ENCODE results near the gene TUBGCP3. TPM values are rescaled to one million over a fixed set of nuclear protein-coding genes. Genes with fewer than 3 reads are reported as not detected.

TUBGCP3 gene
- total RNA-seq, 3 donors from 2014 or later (not counting 1 experiment from before 2014, with no cell fraction given): 43.0 to 57.9 (median 53.6) TPM

- H3K27ac ChIP-seq (ENCODE audit: low read length): no peak overlapping the region
- no peaks in the 10 kb centered on the region for H3K36me3 ChIP-seq (ENCODE audit: control insufficient read depth, insufficient read depth, low read length)
- ATAC-seq (peak in 1 of 3 donors; percentile 8), DNase-seq (no peak)
- Mint-ChIP-seq H3K36me3 (no peaks in the 10 kb centered on the region), H3K27ac (no peak overlapping the region), H3K9me3 (no peaks in the 10 kb centered on the region), H3K4me1 (no peaks in the 10 kb centered on the region), H3K4me3 (no peak overlapping the region), H3K27me3 (ENCODE audit: low read depth in 2 of 2) (peaks cover 4 to 11% of the 10 kb centered on the region in 2 donors)
- TF ChIP-seq CTCF (IDR thresholded peaks at IDR 0.05): no peak
- no peak overlapping the region for H3K4me3 ChIP-seq (ENCODE audit: low read length)
- no peaks in the 10 kb centered on the region for H3K9me3 ChIP-seq (ENCODE audit: control insufficient read depth, insufficient read depth, low read length)
- no peaks in the 10 kb centered on the region for H3K4me1 ChIP-seq (ENCODE audit: control insufficient read depth, insufficient read depth, low read length)
- no peaks in the 10 kb centered on the region for H3K27me3 ChIP-seq (ENCODE audit: control insufficient read depth, insufficient read depth, low read length)
- intact Hi-C loops (cut with micrococcal nuclease): no loop called here
- WGBS (ENCODE audit: insufficient coverage): 92% methylated on average over 11 of the region's 11 CpGs
These were observed 39.2 kb upstream of the TUBGCP3 start for GRCh38 chr13:112627161-112627560.

DNA sequence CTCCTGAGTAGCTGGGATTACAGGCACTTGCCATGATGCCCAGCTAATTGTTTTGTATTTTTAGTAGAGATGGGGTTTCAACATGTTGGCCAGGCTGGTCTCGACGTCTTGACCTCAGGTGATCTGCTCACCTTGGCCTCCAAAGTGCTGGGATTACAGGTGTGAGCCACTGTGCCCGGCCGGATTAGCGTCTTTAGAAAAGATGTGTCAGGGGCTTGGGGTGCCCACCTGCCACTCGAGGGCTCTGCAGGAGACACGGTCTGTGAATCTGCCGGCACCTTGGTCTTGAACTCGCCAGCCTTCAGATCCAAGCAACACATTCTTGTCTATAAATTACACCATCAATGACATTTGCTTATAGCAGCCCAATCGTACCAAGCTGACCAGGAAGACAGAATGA is 38.8 kb upstream of the TUBGCP3 start:
- DNase-seq (no peak), ATAC-seq (no peak)
- Histone ChIP-seq H3K4me1 (ENCODE audit: control insufficient read depth, insufficient read depth, low read length) (no peaks in the 10 kb centered on the region), H3K36me3 (ENCODE audit: control insufficient read depth, insufficient read depth, low read length) (no peaks in the 10 kb centered on the region), H3K4me3 (ENCODE audit: low read length) (no peak overlapping the region), H3K9me3 (ENCODE audit: control insufficient read depth, insufficient read depth, low read length) (no peaks in the 10 kb centered on the region), H3K27ac (ENCODE audit: low read length) (no peak overlapping the region), H3K27me3 (ENCODE audit: control insufficient read depth, insufficient read depth, low read length) (no peaks in the 10 kb centered on the region)
- no peak for TF ChIP-seq CTCF (IDR thresholded peaks at IDR 0.05)
- no peaks in the 10 kb centered on the region for H3K36me3 Mint-ChIP-seq
- 89% methylated on average over 10 of the region's 10 CpGs for WGBS (ENCODE audit: insufficient coverage)
- no peak overlapping the region for H3K27ac Mint-ChIP-seq
- no peaks in the 10 kb centered on the region for H3K9me3 Mint-ChIP-seq
- H3K4me1 Mint-ChIP-seq: no peaks in the 10 kb centered on the region
- H3K27me3 Mint-ChIP-seq (ENCODE audit: low read depth in 2 of 2): peaks cover 8 to 11% of the 10 kb centered on the region in 2 donors
- H3K4me3 Mint-ChIP-seq: no peak overlapping the region
- intact Hi-C loops (cut with micrococcal nuclease): no loop called here

GRCh38 chr13:112626124-112626523 is 38.2 kb upstream of the TUBGCP3 start:
- Mint-ChIP-seq H3K27ac (no peak overlapping the region), H3K36me3 (no peaks in the 10 kb centered on the region)
- ATAC-seq: no peak

More at GRCh38 chr13:112626124-112626523, 38.2 kb upstream of the TUBGCP3 start:
- peaks cover 11 to 13% of the 10 kb centered on the region in 2 donors for H3K27me3 Mint-ChIP-seq (ENCODE audit: low read depth in 2 of 2)
- no peaks in the 10 kb centered on the region for H3K9me3 Mint-ChIP-seq
- no peak for TF ChIP-seq CTCF (IDR thresholded peaks at IDR 0.05)
- intact Hi-C loops (cut with micrococcal nuclease): no loop called here
- no peak overlapping the region for H3K4me3 Mint-ChIP-seq
- 36% methylated on average over 8 of the region's 8 CpGs for WGBS (ENCODE audit: insufficient coverage)
- no peaks in the 10 kb centered on the region for H3K9me3 ChIP-seq (ENCODE audit: control insufficient read depth, insufficient read depth, low read length)
- DNase-seq: no peak
- no peaks in the 10 kb centered on the region for H3K4me1 Mint-ChIP-seq
- H3K27ac ChIP-seq (ENCODE audit: low read length): no peak overlapping the region
- H3K27me3 ChIP-seq (ENCODE audit: control insufficient read depth, insufficient read depth, low read length): no peaks in the 10 kb centered on the region
- no peaks in the 10 kb centered on the region for H3K4me1 ChIP-seq (ENCODE audit: control insufficient read depth, insufficient read depth, low read length)
- H3K4me3 ChIP-seq (ENCODE audit: low read length): no peak overlapping the region
- no peaks in the 10 kb centered on the region for H3K36me3 ChIP-seq (ENCODE audit: control insufficient read depth, insufficient read depth, low read length)
